Measurements from ENCODE around the gene TF.
"Not testable (repeated sequence)": the region's sequence is repeated elsewhere in the genome, so short reads cannot be mapped to it uniquely, and the experiment has no call there.

TF gene

DNA sequence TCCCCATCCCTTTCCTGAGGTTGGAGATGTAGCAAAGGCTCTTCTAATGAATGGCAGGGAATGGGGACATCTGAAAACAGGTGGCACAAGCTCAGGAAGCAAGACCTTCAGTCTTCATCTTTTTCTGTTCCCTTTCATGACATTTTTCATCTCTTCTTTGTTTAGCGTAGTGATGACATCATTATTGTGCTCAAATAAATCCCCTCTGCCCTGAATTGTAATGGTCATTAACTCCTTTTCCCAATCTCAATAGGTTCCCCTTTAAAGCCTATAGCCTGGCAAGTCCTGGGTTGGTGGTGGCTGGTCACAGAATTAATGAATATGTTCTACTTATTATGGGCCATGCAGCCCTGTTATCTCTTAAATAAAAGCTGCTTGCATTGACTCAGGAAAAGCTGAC lies 21.4 kb downstream of the TF start:
- no peak for DNase-seq

DNA sequence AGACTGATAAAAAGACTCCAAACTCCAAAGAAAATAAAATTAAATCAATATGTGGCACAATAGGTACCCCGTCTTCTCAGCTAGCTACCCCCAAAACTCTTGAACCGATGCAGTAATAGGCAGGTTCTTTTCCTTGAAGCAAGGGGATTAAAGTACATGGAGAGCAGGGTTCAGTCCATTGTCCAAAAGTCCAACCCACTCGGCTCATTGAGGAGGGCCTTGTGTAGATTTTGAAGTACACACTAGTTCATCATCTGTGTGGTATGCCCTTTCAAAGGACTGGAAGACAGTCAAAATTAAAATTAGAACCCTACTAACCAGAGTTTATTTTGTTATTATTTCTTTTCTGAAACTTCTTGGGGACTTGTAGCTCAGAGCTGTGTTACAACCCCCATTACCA lies 23.3 kb downstream of the TF start:
- no peak for DNase-seq

DNA sequence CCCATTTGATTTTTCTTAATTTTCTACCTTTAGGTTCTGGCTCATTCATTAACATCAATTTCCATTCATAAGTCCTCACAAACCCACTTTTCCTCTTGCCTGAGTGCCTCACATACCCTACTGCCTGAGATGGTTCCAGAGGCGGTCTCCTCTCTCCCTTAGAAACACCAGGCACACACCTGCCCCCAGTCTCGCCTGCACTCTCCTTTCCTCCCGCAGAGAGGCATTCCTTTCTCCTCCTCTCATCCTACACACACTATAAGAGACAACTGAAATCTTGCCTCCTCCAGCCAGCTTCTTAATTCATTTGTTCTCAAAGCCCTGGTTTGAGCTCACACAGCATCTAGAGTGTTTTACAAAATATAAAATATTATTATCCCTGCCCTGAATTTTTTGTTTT lies 27.5 kb downstream of the TF start:
- no peak for DNase-seq

DNA sequence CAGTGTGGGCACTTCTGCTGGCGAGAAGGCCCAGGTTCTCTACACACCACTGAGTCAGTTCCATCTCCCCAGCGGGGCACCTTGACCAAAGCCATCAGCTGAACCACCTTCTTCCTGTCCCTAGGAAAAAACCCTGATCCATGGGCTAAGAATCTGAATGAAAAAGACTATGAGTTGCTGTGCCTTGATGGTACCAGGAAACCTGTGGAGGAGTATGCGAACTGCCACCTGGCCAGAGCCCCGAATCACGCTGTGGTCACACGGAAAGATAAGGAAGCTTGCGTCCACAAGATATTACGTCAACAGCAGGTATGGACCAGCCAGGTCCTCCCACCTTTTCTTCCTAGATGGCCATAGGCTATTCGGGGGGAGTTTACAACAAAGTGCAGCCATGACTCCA lies 29.1 kb downstream of the TF start:
- no peak for DNase-seq

DNA sequence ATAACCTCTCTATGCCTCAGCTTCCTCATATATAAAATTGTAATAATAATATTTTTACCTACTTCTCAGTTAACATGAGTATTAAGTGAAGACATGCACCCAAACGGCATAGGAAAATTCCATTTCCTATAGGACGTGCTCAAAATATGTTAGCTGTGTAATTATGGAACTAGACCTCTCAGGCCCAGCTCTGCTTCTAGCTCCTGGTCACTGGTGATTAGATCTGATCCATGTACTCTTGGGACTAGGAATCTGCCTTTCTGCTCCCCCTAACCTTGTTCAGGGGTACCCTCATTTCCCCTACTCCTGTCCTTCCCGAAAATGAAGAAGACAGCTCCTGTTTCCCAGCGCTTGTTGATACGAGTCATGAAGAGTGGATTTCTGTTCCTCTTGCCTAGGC lies 29.6 kb downstream of the TF start:
- no peak for DNase-seq

DNA sequence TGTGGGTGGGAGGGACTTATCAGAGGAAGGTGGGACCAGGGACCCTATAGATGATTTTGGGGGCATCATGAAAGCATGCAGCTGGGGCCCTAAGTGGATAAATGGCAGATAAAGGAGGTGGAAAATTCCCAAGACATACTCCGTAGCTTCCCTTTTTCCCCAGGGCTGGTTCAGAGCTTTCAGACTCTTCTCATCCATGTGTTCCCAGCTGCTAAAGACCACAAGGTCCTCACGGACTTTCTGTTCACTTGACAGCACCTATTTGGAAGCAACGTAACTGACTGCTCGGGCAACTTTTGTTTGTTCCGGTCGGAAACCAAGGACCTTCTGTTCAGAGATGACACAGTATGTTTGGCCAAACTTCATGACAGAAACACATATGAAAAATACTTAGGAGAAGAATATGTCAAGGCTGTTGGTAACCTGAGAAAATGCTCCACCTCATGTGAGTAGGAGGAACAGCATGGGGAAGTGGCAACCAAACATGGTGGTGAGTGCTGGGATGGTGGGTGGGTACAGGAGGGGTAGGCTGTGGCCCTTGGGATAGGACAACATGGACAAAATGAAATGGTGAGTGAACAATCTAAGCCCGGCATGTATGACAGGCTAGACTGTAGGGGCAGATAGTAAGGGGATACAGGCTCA lies 30.7 kb downstream of the TF start:
- no peak for DNase-seq

DNA sequence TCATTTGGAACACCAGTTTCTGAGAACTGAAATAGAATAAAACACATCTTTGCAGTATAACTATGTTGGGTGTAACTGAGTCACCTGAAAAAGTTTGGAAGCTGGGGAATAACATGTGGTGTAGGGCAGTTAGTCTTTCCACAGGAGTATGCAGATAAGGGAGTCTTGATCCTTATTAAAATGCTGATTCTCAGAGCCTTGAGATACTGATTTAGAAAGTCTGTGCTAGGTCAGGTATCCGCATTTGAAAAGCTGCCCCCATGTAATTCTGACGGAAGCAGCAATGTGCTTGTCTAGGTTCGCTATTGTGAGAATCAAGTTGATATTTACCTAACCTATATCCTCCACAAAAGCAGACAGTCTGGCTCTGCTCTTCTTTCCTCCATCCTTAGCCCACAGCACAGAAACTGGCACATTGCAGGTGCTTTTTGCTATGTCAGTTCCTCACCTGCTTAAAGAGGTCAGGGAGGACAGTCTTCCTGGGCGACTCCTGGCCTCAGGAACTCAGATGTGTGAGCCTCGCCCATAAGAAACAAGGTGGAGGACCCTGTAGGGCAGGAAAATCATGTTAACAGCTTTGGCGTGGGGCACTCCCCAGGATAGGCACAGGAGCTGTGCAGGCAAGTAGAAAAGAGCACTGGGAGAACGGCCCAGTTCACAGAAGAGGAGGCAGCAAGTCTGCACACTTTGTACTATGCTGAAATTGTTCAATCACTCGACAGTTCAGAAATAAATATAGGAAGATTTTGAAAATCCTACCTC lies 31.8 kb downstream of the TF start:
- no peak for DNase-seq

DNA sequence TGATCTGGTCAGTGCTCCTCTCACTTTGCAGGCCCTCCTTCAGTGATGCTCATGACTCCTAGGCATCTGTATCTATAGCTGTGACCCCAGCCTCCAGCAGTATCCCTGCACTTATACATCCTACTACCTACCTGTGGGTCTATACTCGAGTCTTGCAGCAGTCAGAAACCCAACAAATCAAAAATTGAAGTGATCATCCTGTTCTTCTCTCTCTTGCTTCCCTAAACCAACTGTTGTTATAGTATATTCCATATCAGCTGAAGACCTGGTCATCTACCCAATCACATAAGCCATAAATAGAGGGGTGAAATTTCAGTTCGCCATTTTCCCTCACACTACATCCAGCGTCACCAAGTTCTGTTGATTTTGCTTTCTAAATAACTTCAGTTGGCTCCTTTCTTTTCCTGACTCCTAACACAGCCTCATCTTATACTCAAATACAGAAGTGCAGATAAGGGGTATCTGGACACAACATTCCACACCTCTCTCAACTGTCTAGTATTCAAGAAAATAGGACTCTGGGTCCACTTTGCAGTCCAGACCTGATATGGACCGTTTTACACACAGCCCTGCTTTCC lies 33.5 kb downstream of the TF start:
- no peak for DNase-seq

DNA sequence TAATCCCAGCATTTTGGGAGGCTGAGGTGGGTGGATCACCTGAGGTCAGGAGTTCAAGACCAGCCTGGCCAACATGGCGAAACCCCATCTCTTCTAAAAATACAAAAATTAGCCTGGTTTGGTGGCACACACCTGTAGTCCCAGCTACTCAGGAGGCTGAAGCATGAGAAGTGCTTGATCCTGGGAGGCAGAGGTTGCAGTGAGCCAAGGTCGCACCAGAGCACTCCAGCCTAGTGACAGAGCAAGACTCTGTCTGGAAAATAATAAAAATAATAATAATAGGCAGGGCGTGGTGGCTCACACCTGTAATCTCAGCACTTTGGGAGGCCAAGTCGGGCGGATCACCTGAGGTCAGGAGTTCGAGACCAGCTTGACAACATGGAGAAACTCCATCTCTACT lies 34.6 kb downstream of the TF start:
- DNase-seq = not testable (repeated sequence)

DNA sequence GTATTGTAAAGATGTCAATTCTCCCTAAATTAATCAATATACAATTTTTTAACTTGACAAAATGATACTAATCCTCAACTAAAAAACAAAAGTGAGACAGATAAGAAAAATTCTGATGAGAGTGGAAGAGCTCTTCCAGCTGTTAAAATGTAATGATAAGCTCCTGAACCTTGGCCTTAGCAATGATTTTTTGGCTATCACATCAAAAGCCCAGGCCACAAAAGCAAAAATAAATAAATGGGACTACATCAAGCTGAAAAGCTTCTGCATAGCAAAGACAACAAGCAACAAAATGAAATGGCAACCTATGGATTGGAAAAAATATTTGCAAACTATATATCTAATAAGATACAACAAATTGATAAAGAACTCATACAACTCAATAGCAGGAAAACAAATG lies 35.4 kb downstream of the TF start:
- no peak for DNase-seq

DNA sequence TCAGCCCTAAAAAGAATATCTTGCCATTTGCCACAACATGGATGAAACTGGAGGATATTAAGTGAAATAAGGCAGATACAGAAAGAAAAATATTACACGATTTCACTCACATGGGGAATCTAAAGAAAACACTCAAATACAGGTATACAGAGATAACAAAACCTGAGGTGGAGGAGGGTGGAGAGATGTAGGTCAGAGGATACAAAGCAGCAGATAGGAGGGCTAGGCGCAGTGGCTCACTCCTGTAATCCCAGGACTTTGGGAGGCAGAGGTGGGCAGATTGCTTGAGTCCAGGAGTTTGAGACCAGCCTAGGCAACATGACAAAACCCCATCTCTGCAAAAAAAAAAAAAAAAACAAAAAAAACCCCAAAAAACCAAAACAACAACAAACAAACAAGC lies 36.3 kb downstream of the TF start:
- no peak for DNase-seq

DNA sequence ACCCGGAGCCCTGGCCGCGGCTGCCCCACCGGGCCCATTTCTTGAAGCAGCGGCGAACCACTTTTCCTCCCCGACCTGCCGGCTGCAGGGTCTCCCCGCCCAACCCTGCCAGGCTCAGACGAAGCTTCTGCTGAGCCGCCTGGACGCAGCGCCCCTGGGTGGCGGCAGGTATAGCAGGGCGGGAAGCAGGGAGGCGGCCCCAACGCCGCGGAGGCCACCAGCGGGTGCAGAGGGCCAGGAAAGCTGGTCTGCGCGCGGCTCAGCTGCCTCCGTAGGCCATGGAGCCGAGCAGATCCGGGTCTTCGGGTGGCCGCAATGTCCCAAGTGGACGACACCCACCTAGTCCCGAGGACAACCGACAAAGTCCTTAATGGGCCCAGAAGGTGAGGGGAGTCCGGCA lies 37.6 kb downstream of the TF start:
- DNase-seq = no peak

DNA sequence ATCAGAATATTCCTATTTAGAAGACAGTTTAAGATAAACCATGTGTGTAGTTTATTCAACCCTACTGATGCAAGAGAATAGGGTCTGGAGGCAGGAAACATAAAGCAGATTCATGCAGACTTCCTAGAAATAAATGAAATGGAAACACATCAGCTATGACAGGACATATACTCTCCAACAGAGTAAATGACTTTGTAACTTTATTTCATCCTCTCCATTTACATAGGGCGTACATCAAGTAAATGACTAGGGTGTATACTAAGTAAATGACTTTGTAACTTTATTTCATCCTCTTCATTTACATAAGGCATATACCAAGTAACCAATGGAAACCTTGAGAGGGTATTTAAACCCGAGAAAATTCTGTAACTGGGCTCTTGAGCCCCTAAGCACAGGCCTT lies 41.8 kb downstream of the TF start:
- no peak for DNase-seq

DNA sequence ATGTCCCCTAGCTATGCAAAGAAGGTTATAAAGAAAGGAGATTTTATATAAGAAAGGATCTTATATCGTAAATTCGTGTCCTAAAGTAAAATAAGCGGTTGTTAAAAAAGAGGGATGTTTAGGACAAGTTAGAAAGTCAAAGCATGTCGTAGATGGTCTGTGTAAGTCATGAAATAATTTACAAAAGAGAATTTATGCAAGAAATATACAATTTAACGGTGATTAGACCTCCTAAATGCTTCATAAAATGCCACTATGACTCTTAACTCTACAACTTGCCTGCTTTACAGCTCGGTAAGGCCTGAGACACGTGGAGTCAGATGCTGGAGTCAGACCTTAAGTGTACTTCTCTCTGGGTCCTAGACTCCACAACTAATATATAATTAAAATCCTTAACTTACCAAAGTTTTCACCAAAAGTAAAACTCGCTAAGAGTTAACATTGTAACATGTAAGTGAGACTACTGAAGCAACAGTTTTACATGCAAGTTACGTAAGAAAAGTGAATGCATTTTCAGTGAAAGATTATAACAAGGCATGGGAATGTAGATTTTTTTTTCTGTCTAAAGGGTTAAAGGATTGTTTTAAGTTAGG lies 46.1 kb downstream of the TF start:
- no peak for DNase-seq

DNA sequence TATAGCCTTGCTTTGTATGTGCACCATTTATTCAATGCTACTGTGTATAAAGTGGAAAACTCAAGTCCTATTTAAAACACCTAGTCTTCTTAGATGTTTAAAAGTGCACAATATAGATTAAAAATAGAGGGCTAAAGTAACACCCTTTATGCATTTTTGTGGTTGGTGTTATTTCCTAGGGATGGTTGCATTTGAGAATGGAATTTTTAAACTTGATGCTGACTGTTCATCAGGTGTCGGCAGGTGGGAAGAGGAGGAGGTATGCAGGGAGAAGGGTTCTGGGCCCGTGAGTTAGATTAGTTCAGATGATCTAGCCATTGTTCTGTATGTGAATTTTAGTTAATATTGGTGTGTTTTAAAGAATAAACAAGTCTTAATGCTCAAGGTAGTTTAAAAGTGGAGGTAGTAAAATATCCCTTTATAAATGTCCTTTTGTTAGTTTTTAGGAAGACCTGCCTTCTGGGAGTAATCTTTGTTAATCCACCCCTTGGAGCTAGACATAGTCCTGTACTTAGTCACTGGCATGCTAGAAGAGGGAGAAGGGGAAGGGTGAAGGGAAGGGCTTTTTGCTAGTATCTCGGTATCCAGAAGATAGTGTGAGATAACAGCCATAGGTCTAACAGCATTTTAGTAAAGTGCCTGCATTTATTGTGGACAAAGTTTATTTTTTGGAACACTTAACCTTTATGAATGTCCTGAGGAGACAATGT lies 51.4 kb downstream of the TF start:
- DNase-seq = no peak

DNA sequence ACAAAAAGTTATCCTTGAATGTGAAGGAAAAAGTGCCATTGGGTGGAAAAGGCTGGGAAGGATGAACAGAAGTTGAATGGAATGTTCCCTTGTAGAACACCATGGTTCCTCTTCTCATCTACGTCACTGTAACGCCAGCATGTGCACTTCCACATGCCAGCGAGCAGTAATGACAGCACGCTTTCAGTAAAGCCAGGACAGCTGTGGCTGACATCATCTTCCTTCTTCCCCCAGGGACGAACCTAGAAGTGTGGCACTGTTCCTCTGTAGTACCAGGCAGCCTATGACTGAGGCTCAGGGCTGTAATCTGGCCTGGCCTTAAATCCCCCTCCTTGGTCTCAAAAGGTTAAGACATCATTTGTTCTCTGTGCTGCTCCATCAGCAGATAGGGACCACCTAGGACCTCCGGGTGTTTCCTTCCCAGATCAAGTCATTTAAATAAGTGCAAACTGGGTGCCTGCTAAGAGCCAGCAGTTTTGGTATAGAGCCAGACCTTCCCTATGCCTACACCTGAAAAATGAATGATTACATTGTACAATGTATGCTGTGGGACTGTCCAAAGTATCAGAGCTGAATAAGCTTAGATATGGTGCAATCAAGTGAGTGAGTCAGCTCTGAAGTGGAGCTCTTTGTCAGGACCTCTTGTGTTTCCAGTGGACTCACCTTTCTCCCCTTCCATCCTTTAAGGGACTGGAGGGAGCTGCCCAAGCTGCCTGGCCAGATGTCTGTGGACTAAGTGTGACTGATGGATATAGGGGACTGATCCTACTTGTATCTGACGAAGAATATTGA lies 53.8 kb downstream of the TF start:
- no peak for DNase-seq

DNA sequence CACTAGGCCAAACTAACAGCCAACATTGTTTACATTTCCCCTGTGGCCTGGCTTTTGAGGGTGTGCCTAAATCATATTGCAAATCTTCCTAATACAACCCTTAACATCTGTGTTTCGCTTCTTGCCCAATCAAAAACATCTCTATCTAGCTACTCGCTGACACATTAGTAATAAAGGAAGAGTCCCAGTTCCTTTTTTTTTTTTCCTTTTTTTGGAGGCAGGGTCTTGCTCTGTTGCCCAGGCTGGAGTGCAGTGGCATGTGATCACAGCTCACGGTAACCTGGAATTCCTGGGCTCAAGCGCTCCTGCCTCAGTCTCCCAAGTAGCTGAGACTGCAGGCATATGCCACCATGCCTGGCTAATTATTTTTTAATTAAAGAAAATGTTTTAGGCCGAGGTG lies 57.3 kb downstream of the TF start:
- DNase-seq = no peak

DNA sequence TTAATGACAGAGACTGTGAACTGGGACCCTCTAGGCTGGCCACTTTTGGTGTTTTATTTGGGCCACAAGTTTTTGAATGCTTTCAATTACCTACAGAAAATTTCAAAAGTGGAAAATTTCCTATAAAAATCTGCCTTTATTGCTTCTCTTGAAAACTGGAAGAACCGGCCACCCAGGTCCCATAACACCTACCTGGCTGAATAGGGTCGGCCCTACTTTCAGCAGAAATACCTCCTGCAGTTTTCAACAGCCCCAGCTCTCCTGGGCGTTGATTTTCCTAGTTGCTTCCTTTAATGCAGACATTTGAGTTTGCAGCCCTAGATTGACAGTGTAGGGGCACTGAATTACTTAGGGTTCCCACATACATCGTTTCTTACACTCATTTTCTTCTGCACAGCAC lies 58.7 kb downstream of the TF start:
- DNase-seq = no peak

DNA sequence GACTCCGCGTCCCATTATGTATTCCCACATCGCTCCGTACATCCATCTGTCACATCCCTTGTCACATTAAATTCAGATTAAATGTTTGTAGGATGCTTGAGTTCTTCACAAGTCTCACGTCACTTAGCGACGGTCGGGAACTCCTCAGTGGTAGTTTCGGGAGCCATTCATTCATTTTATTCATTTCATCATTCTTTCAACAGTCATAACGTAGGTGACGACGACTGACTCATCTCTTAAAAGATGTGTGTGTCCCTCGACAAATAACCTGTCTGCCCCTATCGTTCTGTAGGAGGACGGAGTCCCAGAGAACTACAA lies 59.1 kb downstream of the TF start:
- no peak for DNase-seq

DNA sequence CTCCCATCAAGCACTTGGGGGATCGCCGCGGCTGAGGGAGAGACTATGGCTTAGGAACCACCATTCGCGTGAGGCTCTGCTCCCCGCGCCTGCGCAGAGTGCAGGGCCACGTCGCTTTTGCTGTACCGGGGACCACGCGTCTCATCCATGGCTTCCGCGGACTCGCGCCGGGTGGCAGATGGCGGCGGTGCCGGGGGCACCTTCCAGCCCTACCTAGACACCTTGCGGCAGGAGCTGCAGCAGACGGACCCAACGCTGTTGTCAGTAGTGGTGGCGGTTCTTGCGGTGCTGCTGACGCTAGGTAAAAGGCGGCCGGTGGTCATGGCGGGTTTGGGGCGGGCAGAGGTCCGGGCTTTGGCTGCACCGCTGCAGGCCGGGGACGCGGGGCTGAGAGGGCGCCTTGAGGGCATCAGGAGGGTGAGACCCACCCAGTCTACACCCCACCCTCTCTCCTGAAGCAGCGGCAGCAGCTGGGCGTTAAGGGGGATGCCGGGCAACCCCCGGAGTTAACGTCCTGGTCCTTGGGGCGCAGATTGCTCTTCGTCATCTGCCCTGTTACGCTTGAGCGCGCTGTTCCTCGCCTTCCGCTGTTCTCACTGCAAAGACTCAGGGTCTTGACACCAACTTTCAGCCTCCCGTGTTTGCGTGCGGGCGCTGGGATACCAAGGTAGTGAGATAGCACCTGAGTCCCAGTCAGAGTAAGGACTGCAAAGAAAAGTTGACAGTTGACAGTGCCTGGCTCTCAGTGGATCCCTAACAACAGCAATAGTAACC lies 59.7 kb downstream of the TF start, which contains the start of gene SRPRB:
Gene SRPRB, plus strand, starts transcription at position 114 of the 774 bp plus-strand sequence. Its CDS starts 34 bp downstream, at position 148.
- peak; percentile 95 for DNase-seq

DNA sequence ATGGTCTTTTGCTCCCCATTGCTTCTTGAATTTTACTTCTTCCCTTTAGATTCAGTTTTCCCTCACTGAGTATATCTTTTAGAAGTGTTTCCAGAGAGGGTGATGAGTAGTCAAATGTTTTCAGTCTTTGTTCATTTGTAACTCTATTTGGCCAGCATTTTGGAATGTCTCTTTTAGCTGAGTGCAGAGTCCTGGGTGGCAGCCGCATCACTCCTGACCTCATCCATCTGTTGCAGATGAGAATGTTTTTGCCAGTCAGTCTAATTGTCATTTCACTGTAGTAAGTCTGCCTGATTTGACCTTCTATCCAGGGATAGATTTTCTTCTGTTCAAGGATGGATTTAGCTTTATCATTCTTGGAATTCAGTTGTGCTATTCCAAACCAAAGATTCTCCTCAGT lies 66.7 kb downstream of the TF start:
- DNase-seq = no peak

DNA sequence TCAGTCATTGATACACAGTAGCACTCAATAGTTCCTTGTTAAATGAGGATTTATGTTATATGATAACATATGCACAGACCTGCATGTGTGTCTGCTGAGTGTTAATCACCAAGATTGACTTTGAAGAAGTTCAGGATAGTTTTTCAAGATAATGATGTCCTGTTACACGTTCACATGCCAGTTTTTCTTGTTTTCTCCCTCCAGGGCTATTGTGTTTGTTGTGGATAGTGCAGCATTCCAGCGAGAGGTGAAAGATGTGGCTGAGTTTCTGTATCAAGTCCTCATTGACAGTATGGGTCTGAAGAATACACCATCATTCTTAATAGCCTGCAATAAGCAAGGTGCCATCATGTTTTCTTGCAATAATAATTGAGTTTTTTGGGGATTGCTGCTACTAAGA lies 69.2 kb downstream of the TF start:
- DNase-seq = no peak
